ENCODE measurements around the gene KCNG4.

The KCNG4 gene

DNA sequence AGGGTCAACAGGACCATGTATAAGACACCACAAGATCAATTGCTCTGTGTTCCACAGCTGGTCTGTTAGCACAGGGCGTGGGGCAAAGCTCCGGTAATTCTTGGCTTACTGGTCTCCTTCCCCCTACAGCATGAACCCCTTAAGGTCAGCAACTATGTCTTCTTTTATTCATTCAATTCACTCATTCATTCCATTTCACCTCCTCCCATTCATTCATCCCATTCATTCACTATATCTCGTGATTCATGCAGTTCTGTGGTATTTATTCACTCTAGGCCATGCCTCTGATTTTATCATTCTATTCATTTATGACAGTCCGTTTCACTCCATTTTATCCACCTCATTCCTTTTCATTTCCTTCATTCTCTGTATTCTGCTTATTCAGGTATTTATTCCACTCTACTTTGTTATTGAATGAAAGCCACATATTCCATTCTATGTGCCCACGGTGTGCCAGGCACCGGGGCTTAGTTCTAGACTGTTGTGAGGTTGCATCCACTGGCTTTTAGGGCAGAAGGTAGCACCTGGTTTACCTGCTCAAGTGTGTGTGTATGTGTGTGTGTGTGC lies 35.9 kb upstream of the KCNG4 start:
- no peak overlapping the region for H3K27ac ChIP-seq
- no peaks in the 10 kb centered on the region for H3K27me3 ChIP-seq (ENCODE audit: insufficient read depth, low read depth, severe bottlenecking)
- H3K9me3 ChIP-seq (ENCODE audit: severe bottlenecking): no peaks in the 10 kb centered on the region
- no peak for TF ChIP-seq CTCF (IDR thresholded peaks at IDR 0.05; ENCODE audit: low read depth, low read length)
- no peak for DNase-seq
- H3K36me3 ChIP-seq: no peaks in the 10 kb centered on the region
- no peak overlapping the region for H3K4me3 ChIP-seq (ENCODE audit: low read depth, low read length)

DNA sequence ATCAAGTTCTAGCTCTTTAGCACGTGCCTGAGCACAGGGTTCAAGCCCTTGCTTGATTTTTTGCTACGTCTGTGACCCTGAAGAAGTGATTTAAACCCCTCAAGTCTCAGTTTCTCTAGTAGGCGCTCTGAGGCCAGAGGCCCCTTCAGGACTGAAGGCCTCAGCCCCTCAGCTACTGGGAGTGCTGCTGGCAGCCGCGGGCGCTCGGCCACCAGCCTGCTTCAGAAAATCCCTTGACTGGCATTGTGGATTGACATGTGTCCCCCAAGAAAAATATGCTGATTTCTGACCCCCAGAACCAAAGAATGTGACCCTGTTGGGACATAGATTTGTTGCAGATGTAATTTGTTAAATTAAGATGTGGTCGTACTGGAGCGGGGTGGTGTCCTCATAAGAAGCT lies 34.7 kb upstream of the KCNG4 start:
- DNase-seq: no peak

DNA sequence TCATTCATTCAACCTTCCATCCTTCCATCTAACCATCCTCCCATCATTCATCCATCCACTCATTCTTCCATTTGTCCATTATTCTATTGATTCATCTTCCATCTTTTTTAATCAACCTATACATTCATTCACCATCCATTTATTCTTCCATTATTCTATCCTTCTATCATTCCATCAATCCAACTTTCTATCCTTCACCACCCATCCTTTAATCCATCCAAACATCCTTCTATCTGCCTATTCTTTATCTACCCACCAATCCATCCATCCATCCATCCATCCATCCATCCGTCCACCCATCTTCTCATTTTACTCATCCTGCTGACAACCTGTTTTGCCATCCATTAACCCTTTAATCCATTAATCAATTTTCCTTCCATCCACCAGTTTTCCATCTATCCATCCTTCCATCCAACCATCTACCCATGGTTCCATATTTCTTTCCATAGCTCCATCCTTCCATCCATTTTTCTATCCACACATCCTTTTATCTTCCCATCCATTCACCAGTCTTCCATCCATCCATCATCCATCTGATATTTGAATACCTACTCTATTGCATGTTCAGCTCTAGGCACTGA lies 33.0 kb upstream of the KCNG4 start:
- no peak for TF ChIP-seq CTCF (IDR thresholded peaks at IDR 0.05; ENCODE audit: low read depth, low read length)
- H3K27me3 ChIP-seq (ENCODE audit: insufficient read depth, low read depth, severe bottlenecking): no peaks in the 10 kb centered on the region
- no peak for DNase-seq
- H3K27ac ChIP-seq: peak overlapping the region; percentile 85; the same call in 1 of the 2 replicates
- no peaks in the 10 kb centered on the region for H3K9me3 ChIP-seq (ENCODE audit: severe bottlenecking)
- H3K4me3 ChIP-seq (ENCODE audit: low read depth, low read length): no peak overlapping the region
- H3K36me3 ChIP-seq: no peaks in the 10 kb centered on the region

More for the DNA sequence above, 34.7 kb upstream of the KCNG4 start:
- Histone ChIP-seq H3K36me3 (no peaks in the 10 kb centered on the region), H3K27me3 (ENCODE audit: insufficient read depth, low read depth, severe bottlenecking) (no peaks in the 10 kb centered on the region), H3K4me3 (ENCODE audit: low read depth, low read length) (no peak overlapping the region), H3K9me3 (ENCODE audit: severe bottlenecking) (no peaks in the 10 kb centered on the region), H3K27ac (no peak overlapping the region)
- no peak for TF ChIP-seq CTCF (IDR thresholded peaks at IDR 0.05; ENCODE audit: low read depth, low read length)

GRCh38 chr16:84271866-84272265 lies 32.1 kb upstream of the KCNG4 start:
- Histone ChIP-seq H3K27ac (peak overlapping the region; percentile 85), H3K36me3 (no peaks in the 10 kb centered on the region), H3K4me3 (ENCODE audit: low read depth, low read length) (no peak overlapping the region), H3K27me3 (ENCODE audit: insufficient read depth, low read depth, severe bottlenecking) (no peaks in the 10 kb centered on the region), H3K9me3 (ENCODE audit: severe bottlenecking) (no peaks in the 10 kb centered on the region)
- DNase-seq: no peak
- TF ChIP-seq CTCF (IDR thresholded peaks at IDR 0.05; ENCODE audit: low read depth, low read length): no peak

DNA sequence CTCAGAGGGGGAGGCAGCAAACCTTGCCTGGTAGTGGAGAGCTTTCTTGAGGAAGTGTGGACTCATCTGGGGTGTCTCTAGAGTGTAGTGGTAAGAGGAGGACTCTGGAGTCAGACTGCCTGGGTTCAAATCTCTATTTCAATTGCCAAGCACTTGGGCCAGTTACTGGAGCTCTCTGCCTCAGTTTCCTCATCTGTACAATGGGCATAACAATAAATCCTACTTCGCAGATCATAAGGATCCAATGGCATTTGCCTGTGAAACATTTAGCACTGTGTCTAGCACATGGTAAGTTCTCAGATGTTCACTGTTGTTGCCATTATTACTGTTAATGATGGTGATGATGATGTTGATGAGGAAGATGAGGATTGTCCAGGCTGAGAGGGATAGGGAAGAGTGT lies 31.2 kb upstream of the KCNG4 start:
- no peak for TF ChIP-seq CTCF (IDR thresholded peaks at IDR 0.05; ENCODE audit: low read depth, low read length)
- Histone ChIP-seq H3K36me3 (no peaks in the 10 kb centered on the region), H3K4me3 (ENCODE audit: low read depth, low read length) (no peak overlapping the region), H3K27me3 (ENCODE audit: insufficient read depth, low read depth, severe bottlenecking) (no peaks in the 10 kb centered on the region), H3K27ac (peak overlapping the region; percentile 85), H3K9me3 (ENCODE audit: severe bottlenecking) (no peaks in the 10 kb centered on the region)
- no peak for DNase-seq

- DNase-seq: no peak
- Histone ChIP-seq H3K27me3 (ENCODE audit: insufficient read depth, low read depth, severe bottlenecking) (no peaks in the 10 kb centered on the region), H3K9me3 (ENCODE audit: severe bottlenecking) (no peaks in the 10 kb centered on the region), H3K4me3 (ENCODE audit: low read depth, low read length) (no peak overlapping the region), H3K27ac (peak overlapping the region; percentile 85), H3K36me3 (no peaks in the 10 kb centered on the region)
- no peak for TF ChIP-seq CTCF (IDR thresholded peaks at IDR 0.05; ENCODE audit: low read depth, low read length)
Observed at GRCh38 chr16:84270531-84270930, 30.7 kb upstream of the KCNG4 start.

Data from WERI-Rb-1 (cell line).